Hippocampal formation (tissue), 2 donors: ENCODE measurements around the gene NOC2L.
A peak's percentile ranks its signal among the peaks of the same experiment; 100 is the strongest.
"Not testable (repeated sequence)": the region's sequence is repeated elsewhere in the genome, so short reads cannot be mapped to it uniquely, and the experiment has no call there.

ENCODE experiments used
- DNase-seq, 2 donors: peaks; one replicate each; lab custom pipeline; 2025; lab: John Stamatoyannopoulos, UW

The NOC2L gene

DNA sequence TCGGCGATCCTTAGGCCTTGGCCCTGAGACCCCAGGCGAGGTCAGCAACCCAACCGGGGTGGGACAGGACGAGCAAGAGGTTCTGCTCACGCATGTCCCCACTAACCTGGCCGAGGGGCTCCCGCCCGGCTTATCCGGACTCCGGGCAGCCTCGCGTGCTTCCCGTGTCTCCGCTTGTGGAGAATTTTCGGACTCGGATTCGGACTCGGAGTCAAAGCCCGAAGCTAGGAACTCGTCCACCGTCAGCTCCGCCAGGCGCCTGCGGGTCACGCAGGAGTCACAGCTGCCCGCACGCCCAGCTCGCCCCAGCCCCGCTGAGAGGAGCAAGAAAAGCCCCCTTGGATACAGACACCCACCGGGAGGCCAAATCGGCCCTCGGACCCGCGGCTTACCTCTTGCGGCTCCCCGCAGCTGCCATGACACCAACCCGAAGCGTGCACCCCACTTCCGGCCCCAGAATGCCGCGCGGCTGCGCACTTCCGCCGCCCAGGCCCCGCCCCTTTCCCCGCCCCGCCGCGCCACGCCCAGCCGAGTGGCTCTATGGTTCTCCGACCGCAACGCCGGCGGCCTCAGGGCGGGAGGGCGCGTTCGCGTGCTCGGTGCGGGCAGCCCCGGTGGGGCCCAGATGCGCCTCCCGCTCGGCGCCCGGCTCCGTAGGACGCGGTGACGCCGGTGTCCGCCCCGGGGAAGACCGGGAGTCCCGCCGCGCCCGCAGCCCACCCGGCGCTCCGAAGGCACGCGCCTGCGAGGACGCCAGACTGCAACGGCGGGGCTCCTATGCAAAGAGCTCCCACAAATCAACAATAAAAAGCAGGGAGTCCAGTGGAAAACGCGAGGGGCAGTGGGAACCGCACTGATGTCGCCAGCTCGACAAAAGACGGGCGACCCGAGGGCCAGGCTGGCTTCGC is at the start of gene NOC2L:
Gene NOC2L (minus strand): TSS at position 434 of the 908 bp plus-strand sequence. CDS start 16 bp downstream, at position 418.
- peak; percentile 77 to 93 for DNase-seq

DNA sequence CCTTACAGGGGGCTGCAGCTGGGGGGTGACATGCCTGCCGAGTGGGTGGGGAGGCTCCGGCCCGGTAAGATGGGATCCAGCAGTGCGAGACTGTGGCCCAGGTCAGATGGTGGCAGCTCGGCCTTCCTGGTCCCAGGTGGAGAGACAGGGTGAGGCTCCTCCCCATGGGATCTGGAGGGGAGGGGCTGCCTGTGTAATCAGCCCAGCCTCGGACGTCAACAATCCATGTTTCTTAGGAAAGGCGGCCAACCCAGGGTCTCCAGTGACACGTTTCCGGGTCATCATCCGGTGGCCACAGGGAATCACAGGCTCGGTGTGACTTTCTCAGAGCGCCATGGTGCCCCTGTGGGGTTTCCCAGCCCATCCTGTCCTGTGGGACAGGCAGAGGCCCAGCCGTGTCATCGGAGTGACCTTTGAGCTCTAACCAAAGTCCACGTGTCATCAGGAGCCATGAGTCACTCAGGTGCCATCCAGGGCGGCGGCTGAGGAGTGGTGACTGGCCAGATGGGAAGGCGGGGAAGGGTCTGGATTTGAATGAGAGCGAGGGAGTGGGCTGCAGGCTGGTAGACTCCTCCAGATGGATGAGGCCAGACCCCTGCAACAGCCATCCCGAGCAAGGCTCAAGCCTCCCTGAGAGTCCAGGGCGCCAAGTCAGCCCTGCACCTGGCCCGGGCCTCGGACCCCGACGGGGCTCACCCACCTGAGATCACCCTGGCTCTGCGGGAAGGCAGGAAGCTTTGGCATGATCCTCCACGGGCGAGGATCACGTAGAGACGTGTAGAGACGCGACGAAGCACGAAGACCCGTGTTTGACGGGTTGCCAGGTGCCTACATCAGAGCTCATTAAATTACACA is 47.5 kb upstream of the NOC2L start:
- no peak for DNase-seq

DNA sequence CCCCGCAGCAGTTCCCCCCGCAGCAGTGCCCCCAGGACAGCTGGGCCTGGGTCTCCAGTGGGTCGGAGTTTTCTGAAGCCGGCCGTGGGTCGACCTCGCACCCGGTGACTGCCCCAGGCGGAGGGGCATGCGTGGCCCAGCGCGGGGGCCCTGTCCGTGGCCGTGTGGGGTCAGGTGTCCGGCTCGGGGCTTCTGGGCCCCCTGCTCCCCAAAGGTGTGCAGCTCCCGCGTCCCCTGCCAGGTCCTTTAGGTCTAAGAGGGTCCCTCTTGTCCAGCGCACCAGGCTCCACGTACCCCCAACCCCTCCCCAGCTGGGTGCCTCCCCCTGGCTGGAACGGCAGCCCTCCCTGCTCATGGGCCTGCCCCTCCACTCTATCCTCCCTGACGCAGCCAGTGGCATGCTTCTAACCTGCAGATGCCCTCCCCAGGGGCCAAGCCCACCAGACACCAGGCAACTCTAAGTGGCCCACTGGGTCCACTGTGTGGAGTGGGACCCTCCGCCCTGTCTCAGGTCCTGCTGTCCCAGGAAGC is 46.8 kb upstream of the NOC2L start:
- DNase-seq: no peak

DNA sequence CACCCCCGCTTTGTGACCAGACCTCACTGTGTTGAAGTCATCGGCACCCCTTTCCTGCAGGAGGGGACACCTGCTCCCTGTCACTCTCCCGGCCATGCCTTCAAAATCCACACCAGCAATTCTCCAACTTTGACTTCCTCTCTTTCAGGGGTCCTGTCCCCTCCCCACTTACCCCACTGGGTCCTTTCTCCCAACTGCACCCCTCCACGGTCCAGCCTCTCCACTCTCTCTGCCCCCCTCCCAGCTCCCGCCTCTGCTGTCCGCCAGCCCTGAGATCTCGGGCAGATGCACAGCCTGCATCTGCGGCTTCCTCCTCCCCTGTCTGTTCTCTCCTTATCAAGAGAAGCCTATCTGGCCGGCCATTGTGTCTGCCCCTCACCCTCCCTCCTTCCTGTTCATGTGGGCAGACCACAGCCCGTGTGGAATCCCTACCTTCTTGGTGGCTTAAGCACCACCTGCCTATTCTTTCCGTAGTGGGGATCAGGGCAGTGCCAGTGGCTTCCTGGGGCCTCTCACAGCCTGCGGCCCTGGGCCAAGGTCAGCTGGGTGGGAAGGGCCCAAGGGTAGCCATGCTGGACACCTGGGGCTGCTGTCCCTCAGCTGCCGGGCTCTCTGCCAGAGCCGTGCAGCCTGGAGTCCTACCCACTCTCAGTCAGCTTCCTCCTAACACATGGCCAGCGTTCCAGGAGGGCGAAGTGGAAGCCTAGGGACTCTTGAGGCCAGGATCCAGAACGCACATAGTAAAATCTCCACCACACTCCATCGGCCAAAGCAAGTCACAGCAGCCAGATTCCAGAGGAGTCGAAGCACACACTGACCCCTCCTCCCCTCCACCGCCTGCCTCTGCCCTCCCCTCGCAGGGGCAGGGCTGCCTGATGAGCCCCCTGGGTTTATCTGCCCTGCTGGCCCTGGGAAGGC is 46.0 kb upstream of the NOC2L start:
- no peak for DNase-seq

GRCh38 chr1:1004420-1004779 is 45.3 kb upstream of the NOC2L start:
- no peak for DNase-seq

DNA sequence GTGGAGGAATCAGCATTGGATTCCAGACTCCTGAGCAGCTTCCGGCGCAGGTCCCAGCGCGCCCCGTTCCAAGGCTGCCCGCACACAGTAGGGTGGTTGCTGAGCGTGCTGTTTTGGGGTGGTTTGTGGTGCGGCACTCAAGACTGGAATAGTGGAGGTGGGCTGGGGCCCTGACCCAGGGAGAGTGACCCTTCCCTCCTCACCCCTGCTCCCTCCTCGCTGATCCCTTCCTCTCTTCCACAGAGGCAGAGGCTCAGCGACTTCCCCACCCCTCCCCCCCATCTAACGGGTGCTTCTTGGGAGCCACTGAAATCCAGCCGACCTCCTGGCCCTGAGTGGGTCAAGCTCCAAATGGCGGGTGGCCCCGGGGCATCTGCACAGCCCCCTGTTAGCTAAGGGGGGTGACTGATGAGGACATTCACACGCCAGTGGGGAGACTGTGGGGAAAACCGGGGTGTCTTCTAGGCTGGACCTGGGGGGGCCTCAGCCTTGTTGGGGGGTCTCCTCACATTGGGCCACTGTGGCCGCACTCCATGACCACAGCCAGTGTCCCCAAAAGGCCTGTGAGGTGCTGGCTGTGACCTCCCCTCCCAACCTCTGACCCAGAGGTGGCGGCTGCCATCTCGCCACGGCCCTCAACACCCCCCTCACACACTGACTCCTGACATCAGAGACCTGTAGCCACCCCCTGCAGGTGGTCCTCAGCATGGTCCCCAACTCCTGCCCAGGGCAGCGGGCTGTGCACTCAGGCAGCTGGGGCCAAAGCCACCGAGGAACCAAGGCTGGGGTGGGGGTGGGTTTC is 44.8 kb upstream of the NOC2L start:
- DNase-seq: no peak

- DNase-seq: no peak
These were observed 42.2 kb upstream of the NOC2L start for GRCh38 chr1:1001057-1001783.

GRCh38 chr1:1000357-1001056 is 41.5 kb upstream of the NOC2L start:
- peak in 1 of 2 donors; percentile 54 for DNase-seq

DNA sequence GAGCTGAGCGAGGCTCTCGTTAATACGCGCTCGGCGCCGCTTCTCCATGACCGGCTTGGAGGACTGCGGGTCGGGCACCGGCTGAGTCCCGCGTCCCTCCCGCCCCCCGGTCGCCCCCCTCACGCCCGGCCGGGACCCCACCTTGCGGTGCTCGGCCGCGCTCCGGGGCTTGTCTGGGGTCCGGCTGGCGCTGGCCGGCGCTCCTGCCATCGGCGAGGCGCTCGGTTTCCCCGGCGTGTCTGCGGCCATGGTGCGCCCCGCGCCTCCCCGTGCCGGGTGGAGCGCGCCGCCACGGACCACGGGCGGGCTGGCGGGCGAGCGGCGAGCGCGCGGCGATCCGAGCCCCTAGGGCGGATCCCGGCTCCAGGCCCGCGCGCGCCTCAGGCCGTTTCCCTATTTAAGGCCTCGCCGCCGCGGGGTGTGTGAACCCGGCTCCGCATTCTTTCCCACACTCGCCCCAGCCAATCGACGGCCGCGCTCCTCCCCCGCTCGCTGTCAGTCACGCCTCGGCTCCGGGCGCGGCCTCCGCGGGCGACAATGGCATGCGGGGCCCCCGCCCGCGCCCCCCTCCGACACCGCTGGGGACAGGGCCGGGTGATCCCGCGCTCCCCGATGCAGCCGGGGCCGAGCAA is 40.8 kb upstream of the NOC2L start, which contains the start of gene HES4:
Gene HES4 (minus strand): TSS at position 373 of the 632 bp plus-strand sequence. CDS start 124 bp downstream, at position 249.
- DNase-seq: peak in 1 of 2 donors; percentile 56

- DNase-seq: no peak
These were observed 40.1 kb upstream of the NOC2L start for GRCh38 chr1:998995-999724.

DNA sequence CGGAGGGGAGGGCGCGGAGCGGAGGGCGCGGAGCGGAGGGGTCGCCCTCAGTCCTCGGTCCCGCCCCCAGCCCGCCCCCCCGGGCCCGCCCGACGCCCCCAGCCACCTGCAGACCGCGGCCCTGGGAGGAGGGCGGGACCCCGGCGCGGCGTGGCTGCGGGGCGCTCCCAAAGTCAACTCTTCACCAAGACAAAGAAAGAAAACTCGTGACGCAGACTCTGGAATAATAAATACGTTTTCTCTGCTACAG is 39.6 kb upstream of the NOC2L start:
- no peak for DNase-seq

DNA sequence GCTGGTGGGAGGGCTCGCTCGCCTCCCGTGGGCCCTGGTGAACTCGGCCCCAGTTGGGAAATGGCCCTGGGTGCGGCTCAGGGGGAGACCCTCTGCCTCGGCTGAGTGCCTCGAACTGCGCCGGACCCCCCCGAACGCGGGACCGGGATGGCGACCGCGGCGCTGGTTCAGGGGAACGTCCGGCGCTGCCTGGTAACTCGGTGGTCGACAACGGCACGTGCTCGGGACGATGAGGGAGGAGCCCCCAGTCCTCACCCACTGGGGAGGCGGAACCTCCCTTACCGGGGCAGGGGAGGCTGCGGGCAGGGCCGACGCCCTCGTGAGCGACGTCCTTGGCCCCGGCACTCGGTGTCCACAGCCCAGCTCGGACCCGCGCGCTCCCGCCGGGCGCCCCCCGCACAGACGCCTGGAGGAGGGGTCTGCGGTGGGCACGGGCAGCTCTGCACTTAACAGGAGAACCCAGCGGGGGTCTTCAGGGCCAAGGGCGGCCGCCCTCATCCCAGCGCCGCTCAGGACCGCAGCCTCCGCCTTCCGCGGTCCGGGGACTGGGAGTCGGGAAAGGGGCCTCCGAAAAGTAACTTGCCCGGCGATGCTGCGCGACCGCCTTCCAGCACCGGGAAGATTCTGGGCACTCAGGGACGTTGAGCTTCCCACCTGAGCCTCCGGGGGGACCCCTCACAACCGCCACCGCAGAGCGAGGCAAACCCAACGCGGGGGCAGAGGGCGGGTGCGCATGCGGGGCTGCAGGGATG is 39.1 kb upstream of the NOC2L start:
- no peak for DNase-seq

- DNase-seq: no peak
These were observed 38.6 kb upstream of the NOC2L start for GRCh38 chr1:997713-997992.

GRCh38 chr1:996851-997712 is 38.0 kb upstream of the NOC2L start:
- no peak for DNase-seq

DNA sequence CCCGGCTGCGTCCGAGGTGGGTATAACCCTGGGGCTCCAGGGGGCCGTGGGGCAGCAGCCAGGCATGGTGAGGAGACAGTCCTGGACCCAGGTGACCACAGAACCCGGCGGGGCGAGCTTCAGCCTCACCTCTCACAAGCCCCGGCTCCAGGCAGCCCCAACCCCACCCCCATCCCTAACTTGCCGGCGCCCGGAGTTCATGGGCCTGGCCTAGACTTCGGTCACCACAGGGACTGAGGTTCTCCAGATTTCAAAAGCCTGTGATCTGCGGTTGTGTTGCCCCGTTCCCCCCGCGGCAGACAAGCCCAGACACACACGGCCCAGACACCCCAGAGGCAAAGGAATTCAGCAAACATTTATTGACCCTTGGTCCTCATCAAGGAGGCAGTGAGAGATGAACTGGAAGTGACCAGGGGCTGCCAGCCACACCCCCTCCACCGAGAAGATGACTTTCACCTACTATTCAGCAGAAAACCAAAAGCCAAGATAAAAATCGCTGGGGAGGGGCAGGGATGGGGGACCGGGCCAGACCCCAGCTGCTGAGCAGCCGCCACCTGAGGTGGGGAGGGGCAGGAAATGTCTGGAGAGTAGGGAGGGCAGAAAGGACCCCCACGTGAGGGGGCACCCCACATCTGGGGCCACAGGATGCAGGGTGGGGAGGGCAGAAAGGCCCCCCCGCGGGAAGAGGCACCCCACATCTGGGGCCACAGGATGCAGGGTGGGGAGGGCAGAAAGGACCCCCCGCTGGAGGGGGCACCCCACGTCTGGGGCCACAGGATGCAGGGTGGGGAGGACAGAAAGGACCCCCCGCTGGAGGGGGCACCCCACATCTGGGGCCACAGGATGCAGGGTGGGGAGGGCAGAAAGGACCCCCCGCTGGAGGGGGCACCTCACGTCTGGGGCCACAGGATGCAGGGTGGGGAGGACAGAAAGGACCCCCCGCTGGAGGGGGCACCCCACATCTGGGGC is 36.9 kb upstream of the NOC2L start:
- DNase-seq: no peak

GRCh38 chr1:994546-994945 is 35.5 kb upstream of the NOC2L start:
- DNase-seq: not testable (repeated sequence)
